ENCODE results near the gene MITF.
A peak's percentile ranks its signal among the peaks of the same experiment; 100 is the strongest.

MITF gene

GRCh38 chr3:69868841-69869420 lies 129.7 kb downstream of the MITF start:
- DNase-seq (ENCODE audit: extremely low read depth in 1 of 2, low read depth in 1 of 2), result no peak

GRCh38 chr3:69869643-69870042 lies 130.4 kb downstream of the MITF start:
- no peak for DNase-seq (ENCODE audit: extremely low read depth in 1 of 2, low read depth in 1 of 2)

GRCh38 chr3:69871251-69871650 lies 132.0 kb downstream of the MITF start:
- DNase-seq (ENCODE audit: extremely low read depth in 1 of 2, low read depth in 1 of 2), result no peak

- no peak for DNase-seq (ENCODE audit: extremely low read depth in 1 of 2, low read depth in 1 of 2)
Observed at GRCh38 chr3:69871868-69872267, 132.6 kb downstream of the MITF start.

GRCh38 chr3:69872783-69873378 lies 133.6 kb downstream of the MITF start:
- no peak for DNase-seq (ENCODE audit: extremely low read depth in 1 of 2, low read depth in 1 of 2)

- DNase-seq (ENCODE audit: extremely low read depth in 1 of 2, low read depth in 1 of 2), result no peak
Observed at GRCh38 chr3:69876073-69876472, 136.8 kb downstream of the MITF start.

- DNase-seq (ENCODE audit: extremely low read depth in 1 of 2, low read depth in 1 of 2), result no peak
Observed at GRCh38 chr3:69878254-69878653, 139.0 kb downstream of the MITF start.

GRCh38 chr3:69879051-69879450 lies 139.8 kb downstream of the MITF start:
- DNase-seq (ENCODE audit: extremely low read depth in 1 of 2, low read depth in 1 of 2), result no peak

GRCh38 chr3:69880069-69880640 lies 140.9 kb downstream of the MITF start:
- DNase-seq (ENCODE audit: extremely low read depth in 1 of 2, low read depth in 1 of 2), result no peak

- no peak for DNase-seq (ENCODE audit: extremely low read depth in 1 of 2, low read depth in 1 of 2)
Observed at GRCh38 chr3:69881051-69881450, 141.8 kb downstream of the MITF start.

- no peak for DNase-seq (ENCODE audit: extremely low read depth in 1 of 2, low read depth in 1 of 2)
Observed at GRCh38 chr3:69881756-69882428, 142.6 kb downstream of the MITF start.

- no peak for DNase-seq (ENCODE audit: extremely low read depth in 1 of 2, low read depth in 1 of 2)
Observed at GRCh38 chr3:69882560-69882959, 143.3 kb downstream of the MITF start.

GRCh38 chr3:69888040-69888942 lies 149.0 kb downstream of the MITF start:
- no peak for DNase-seq (ENCODE audit: extremely low read depth in 1 of 2, low read depth in 1 of 2)

- no peak for DNase-seq (ENCODE audit: extremely low read depth in 1 of 2, low read depth in 1 of 2)
Observed at GRCh38 chr3:69888943-69889315, 149.7 kb downstream of the MITF start.

GRCh38 chr3:69890084-69890483 lies 150.8 kb downstream of the MITF start:
- DNase-seq (ENCODE audit: extremely low read depth in 1 of 2, low read depth in 1 of 2), result peak in 1 of 2 donors; percentile 14

- DNase-seq (ENCODE audit: extremely low read depth in 1 of 2, low read depth in 1 of 2), result no peak
Observed at GRCh38 chr3:69890691-69891090, 151.4 kb downstream of the MITF start.

- no peak for DNase-seq (ENCODE audit: extremely low read depth in 1 of 2, low read depth in 1 of 2)
Observed at GRCh38 chr3:69892706-69893105, 153.4 kb downstream of the MITF start.

GRCh38 chr3:69893274-69893673 lies 154.0 kb downstream of the MITF start:
- DNase-seq (ENCODE audit: extremely low read depth in 1 of 2, low read depth in 1 of 2), result no peak

GRCh38 chr3:69896095-69896494 lies 156.8 kb downstream of the MITF start:
- no peak for DNase-seq (ENCODE audit: extremely low read depth in 1 of 2, low read depth in 1 of 2)

GRCh38 chr3:69900331-69900730 lies 161.1 kb downstream of the MITF start:
- DNase-seq (ENCODE audit: extremely low read depth in 1 of 2, low read depth in 1 of 2), result no peak

GRCh38 chr3:69901802-69902201 lies 162.5 kb downstream of the MITF start:
- DNase-seq (ENCODE audit: extremely low read depth in 1 of 2, low read depth in 1 of 2), result no peak
